ENCODE measurements around the gene MCM3AP. TPM values are rescaled to one million over a fixed set of nuclear protein-coding genes. Genes with fewer than 3 reads are reported as not detected.

The MCM3AP gene
- total RNA-seq, 4 donors from 2014 or later = 96.7 to 178 (median 148) TPM

DNA sequence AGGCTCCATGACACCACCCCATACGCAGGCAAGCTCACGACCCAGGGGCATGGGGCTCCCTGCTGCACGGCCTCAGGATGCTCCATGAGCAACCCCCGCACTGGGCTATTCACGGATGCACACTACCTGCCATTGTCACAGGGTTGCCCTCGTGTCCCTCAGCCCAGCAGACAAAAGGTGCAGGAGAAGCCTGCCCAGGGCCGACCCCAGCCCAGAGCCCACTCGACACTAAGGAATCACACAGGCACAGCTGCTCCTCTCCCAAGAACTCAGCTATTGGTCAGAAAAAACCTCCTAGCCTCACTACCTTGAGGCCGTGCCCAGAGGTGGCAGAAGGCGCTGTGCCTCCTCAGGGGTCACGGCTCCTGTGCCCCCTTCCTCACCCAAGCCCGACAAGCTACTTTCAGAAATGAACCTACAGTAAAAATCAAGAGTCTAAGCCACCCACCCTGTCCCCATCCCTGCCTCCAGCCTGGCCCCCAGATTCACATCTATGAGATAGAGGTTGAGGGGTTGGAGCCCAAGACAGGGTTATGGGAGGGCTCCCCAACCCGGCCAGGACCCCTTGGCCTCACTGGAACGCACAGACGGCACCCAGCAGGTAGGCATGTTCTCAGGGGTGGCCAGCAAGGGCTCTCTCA lies 94.8 kb downstream of the MCM3AP start:
- H3K9me3 ChIP-seq = no peaks in the 10 kb centered on the region
- TF ChIP-seq POLR2A (IDR thresholded peaks at IDR 0.05) = no peak
- TF ChIP-seq, protein P1, sequence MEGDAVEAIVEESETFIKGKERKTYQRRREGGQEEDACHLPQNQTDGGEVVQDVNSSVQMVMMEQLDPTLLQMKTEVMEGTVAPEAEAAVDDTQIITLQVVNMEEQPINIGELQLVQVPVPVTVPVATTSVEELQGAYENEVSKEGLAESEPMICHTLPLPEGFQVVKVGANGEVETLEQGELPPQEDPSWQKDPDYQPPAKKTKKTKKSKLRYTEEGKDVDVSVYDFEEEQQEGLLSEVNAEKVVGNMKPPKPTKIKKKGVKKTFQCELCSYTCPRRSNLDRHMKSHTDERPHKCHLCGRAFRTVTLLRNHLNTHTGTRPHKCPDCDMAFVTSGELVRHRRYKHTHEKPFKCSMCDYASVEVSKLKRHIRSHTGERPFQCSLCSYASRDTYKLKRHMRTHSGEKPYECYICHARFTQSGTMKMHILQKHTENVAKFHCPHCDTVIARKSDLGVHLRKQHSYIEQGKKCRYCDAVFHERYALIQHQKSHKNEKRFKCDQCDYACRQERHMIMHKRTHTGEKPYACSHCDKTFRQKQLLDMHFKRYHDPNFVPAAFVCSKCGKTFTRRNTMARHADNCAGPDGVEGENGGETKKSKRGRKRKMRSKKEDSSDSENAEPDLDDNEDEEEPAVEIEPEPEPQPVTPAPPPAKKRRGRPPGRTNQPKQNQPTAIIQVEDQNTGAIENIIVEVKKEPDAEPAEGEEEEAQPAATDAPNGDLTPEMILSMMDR (IDR thresholded peaks at IDR 0.05) = no peak
- no peak overlapping the region for H3K27ac ChIP-seq
- no peaks in the 10 kb centered on the region for H3K27me3 ChIP-seq
- H3K36me3 ChIP-seq = peaks cover 0 to 38% (median 0%) of the 10 kb centered on the region in 3 donors
- peak in 1 of 3 donors; percentile 37 for DNase-seq
- peaks cover 0 to 6% (median 0%) of the 10 kb centered on the region in 4 donors for H3K4me1 ChIP-seq
- no peak overlapping the region for H3K4me3 ChIP-seq

DNA sequence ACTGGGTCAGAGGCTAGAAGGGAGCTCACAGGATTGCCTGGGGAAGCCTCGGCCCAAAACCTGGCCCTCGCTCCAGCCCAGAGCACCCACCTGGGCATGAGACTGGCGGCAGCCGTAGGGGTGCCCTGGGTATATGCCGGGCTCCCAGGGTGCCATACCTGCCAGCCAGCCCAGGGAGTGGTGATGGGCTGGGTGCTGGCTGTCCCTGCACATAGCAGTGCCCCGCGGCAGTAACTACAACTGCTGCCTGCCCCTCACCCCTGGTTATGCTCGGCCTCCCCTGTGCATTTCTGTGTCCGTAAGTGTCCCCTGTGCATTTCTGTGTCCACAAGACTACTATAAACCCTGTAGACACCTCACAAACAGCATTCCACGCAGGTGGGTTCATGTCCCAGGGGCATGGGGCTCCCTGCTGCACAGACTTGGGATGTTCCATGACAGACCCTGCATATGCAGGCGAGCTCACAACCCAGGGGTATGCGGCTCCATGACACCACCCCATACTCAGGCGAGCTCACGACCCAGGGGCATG lies 95.4 kb downstream of the MCM3AP start:
- peak in 2 of 3 donors; percentile 9 to 29 for DNase-seq
- Histone ChIP-seq H3K27me3 (no peaks in the 10 kb centered on the region), H3K4me1 (peaks cover 0 to 6% (median 0%) of the 10 kb centered on the region in 4 donors), H3K36me3 (peaks cover 0 to 32% (median 0%) of the 10 kb centered on the region in 3 donors), H3K9me3 (no peaks in the 10 kb centered on the region), H3K4me3 (no peak overlapping the region), H3K27ac (no peak overlapping the region)
- TF ChIP-seq, protein P1 (IDR thresholded peaks at IDR 0.05) = no peak
- TF ChIP-seq POLR2A (IDR thresholded peaks at IDR 0.05) = no peak

DNA sequence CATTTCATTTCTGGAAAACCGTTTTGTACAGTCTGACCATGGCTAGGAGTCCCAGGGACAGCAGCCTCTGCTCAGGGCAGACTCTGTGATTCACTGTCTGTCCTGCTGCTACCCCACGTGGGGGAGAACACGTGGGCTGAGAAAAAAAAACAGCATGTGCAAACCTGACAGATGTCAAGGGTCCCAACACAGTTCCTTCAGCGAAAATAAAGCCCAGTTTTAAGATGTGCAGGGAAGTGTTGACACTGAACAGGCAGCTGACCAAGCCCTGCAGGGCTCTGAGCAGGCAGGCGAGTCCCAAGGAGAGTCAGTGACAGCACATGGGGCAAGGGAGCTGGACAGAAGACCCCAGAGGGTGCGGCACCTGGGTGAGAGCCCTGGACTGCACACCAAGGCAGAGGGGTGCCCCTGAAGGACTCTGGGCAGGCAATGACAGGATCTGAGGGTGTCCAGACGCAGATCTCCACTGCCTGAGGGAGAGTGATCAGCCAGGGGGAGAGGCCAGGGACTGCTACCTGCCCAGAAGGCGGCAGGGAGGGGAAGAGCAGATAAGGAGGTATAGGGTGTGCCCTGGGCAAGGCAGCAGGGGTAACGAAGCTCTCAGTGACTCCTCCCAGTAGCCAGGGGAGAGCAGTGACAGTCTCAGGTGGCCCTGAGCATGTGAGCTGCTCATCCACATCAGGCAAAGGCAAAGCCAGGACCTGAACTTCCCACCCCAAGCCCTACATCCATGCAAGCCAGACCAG lies 96.0 kb downstream of the MCM3AP start:
- H3K27ac ChIP-seq = peak overlapping the region in 2 of 4 donors; percentile 13 to 42
- TF ChIP-seq POLR2A (IDR thresholded peaks at IDR 0.05) = no peak
- TF ChIP-seq, protein P1 (IDR thresholded peaks at IDR 0.05) = no peak
- H3K27me3 ChIP-seq = no peaks in the 10 kb centered on the region
- no peak overlapping the region for H3K4me3 ChIP-seq
- H3K36me3 ChIP-seq = peaks cover 0 to 26% (median 0%) of the 10 kb centered on the region in 3 donors
- peaks cover 0 to 6% (median 0%) of the 10 kb centered on the region in 4 donors for H3K4me1 ChIP-seq
- no peaks in the 10 kb centered on the region for H3K9me3 ChIP-seq
- peak in 2 of 3 donors; percentile 11 to 14 for DNase-seq

DNA sequence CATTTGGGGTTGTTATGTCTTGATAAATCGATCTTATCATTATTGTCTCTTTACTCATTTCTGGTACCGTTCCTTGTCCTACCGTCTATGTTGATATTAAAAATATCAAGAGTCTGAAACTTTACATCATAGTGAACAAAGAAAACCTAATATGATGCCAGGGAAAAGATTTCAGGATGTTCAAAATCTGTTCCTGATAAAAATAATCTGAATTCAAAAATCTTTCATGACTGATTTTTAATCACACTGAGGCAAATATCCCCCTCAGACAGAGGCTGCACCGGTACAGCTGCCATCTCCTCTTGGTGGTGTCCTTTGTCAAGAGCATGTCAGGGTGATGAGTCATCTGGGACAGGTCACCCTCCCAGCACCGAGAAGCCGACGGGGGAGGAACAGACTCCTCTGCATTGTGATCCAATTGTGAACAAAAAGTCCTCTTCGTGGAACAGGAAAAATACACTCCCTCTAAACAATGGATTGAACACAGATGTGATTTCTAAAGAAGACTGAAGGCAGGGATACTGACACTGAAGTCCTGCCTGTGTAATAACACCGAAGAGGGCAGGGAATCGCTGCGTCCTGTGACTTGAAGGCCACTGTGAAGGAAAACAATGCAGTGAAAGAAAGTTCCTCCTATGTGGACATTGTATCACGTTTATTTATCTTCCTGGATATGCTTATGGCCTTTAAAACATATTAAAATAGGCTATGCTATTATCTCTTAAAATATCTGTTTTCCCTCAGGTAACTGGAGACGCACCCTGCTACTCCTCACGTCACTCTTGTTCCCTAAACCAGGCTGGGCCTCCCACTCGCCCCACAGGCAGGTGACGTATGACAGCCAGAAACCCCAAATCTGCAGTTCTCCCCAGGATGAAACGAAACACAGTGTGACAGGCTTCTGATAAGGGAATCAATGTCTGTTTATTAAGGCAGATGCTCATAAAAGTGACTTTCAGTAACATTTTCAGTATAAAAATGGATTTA lies 96.9 kb downstream of the MCM3AP start:
- DNase-seq = peak in 2 of 3 donors; percentile 15 to 48
- peak overlapping the region in 2 of 4 donors; percentile 13 to 42 for H3K27ac ChIP-seq
- no peak overlapping the region for H3K4me3 ChIP-seq
- H3K27me3 ChIP-seq = no peaks in the 10 kb centered on the region
- H3K36me3 ChIP-seq = peaks cover 0 to 17% (median 0%) of the 10 kb centered on the region in 3 donors
- no peak for TF ChIP-seq POLR2A (IDR thresholded peaks at IDR 0.05)
- TF ChIP-seq, protein P1 (IDR thresholded peaks at IDR 0.05) = no peak
- no peaks in the 10 kb centered on the region for H3K9me3 ChIP-seq
- H3K4me1 ChIP-seq = peaks cover 0 to 6% (median 0%) of the 10 kb centered on the region in 4 donors

DNA sequence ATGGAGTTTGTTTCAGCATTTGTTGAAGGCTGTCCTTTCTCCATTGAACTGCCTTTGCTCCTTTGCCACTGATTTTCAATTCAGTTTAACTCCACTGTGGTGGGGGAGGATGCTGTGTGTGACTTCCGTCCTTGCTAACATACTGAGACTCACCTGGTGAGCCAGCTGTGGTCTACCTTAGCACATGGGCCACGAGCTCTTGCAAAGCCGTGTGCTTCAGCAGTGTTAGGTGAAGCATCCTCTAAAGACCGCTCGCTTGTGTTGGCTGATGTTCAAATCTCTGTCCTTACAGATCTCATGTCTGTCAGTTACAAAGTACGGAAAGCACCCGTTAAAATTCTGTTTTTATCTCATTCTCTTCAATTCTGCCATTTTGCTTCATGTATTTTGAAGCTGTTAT lies 97.6 kb downstream of the MCM3AP start:
- Histone ChIP-seq H3K9me3 (no peaks in the 10 kb centered on the region), H3K36me3 (peaks cover 0 to 12% (median 0%) of the 10 kb centered on the region in 3 donors), H3K4me1 (peaks cover 0 to 6% (median 0%) of the 10 kb centered on the region in 4 donors), H3K27me3 (no peaks in the 10 kb centered on the region), H3K27ac (no peak overlapping the region), H3K4me3 (no peak overlapping the region)
- DNase-seq = peak in 2 of 3 donors; percentile 8 to 35
- TF ChIP-seq POLR2A (IDR thresholded peaks at IDR 0.05) = no peak
- TF ChIP-seq, protein P1 (IDR thresholded peaks at IDR 0.05) = no peak

Data from Peyer's patch (tissue), 4 donors.